H1 (cell line): ENCODE data around the gene COG7. TPM values are rescaled to one million over a fixed set of nuclear protein-coding genes. Genes with fewer than 3 reads are reported as not detected.

Source experiments
- CTCF ChIA-PET: fragments of 300-600 bp; sonication (Branson Sonifier 250); formaldehyde crosslinking; loops from one replicate; lab custom pipeline; 2021; ENCODE audit not compliant: partially characterized antibody; lab: Charles Lee
- POLR2A ChIA-PET: fragments of 300-600 bp; sonication (Branson Sonifier 250); formaldehyde crosslinking; loops from one replicate; lab custom pipeline; 2021; ENCODE audit warnings: inconsistent platforms; ENCODE audit not compliant: partially characterized antibody; lab: Charles Lee
- DNase-seq, 2 experiments: peaks; one replicate each; pipeline versions ENCODE4 v3.0.0 to v3.0.0-alpha.2; 2010 to 2022; ENCODE audit warnings: low spot score in 2 of 2, low read depth in 1 of 2, mixed read lengths in 1 of 2
- FAIRE-seq: peaks from 2 replicates; lab custom pipeline; 2011; peaks lifted over from hg19 to GRCh38; lab: Jason Lieb, UNC
- H2AFZ ChIP-seq: 2 replicates; pipeline ENCODE4 v1.8.1; 2012; ENCODE audit warnings: low read length, inconsistent platforms
- H2AK5ac ChIP-seq: 2 replicates; pipeline ENCODE4 v1.6.1; 2013; ENCODE audit warnings: low read depth, low read length
- H2BK120ac ChIP-seq: replicated peaks from 2 replicates; pipeline ENCODE3; 2013; ENCODE audit warnings: low read depth, low read length, inconsistent platforms
- H2BK12ac ChIP-seq: 2 replicates; pipeline ENCODE4 v1.6.1; 2013; ENCODE audit warnings: low read depth, low read length
- H2BK15ac ChIP-seq: 2 replicates; pipeline ENCODE4 v1.6.1; 2013; ENCODE audit warnings: low read length
- H2BK20ac ChIP-seq: 2 replicates; pipeline ENCODE4 v1.6.1; 2013; ENCODE audit warnings: low read length
- H2BK5ac ChIP-seq: 2 replicates; pipeline ENCODE4 v1.6.1; 2013; ENCODE audit warnings: low read depth, low read length
- H3K14ac ChIP-seq: 2 replicates; pipeline ENCODE4 v1.6.1; 2013; ENCODE audit warnings: inconsistent platforms; ENCODE audit not compliant: insufficient read length
- H3K18ac ChIP-seq: 2 replicates; pipeline ENCODE4 v1.6.1; 2013; ENCODE audit warnings: low read length; ENCODE audit errors: extremely low read depth
- H3K23ac ChIP-seq: 2 replicates; pipeline ENCODE4 v1.6.1; 2013; ENCODE audit warnings: inconsistent platforms; ENCODE audit not compliant: insufficient read length
- H3K23me2 ChIP-seq: 2 replicates; pipeline ENCODE4 v1.6.1; 2013; ENCODE audit warnings: low read depth, low read length
- H3K27ac ChIP-seq: 2 replicates; pipeline ENCODE4 v1.6.1; 2011; ENCODE audit warnings: low read depth, low read length, inconsistent platforms
- H3K27me3 ChIP-seq, 4 experiments: replicated peaks in 1 of 4; 1 replicate in 1 of 4; 2 replicates in 3 of 4; pipeline versions ENCODE4 v1.6.1 to v1.8.1; 2011 to 2013; ENCODE audit warnings: low read length in 3 of 4, mild to moderate bottlenecking in 3 of 4, inconsistent platforms in 2 of 4, mixed read lengths in 2 of 4, moderate library complexity in 1 of 4; ENCODE audit not compliant: control insufficient read depth in 3 of 4, insufficient read depth in 3 of 4; ENCODE audit errors: extremely low read depth in 1 of 4
- H3K36me3 ChIP-seq, 4 experiments: 2 replicates each; pipeline versions ENCODE4 v1.6.1 to v1.8.1; 2011 to 2013; ENCODE audit warnings: mild to moderate bottlenecking in 4 of 4, low read length in 3 of 4, moderate library complexity in 2 of 4, control low read depth in 1 of 4, inconsistent platforms in 1 of 4; ENCODE audit not compliant: insufficient read depth in 4 of 4, control insufficient read depth in 2 of 4
- H3K4ac ChIP-seq: replicated peaks from 2 replicates; pipeline ENCODE3; 2013; ENCODE audit warnings: low read length, low read depth, mixed read lengths, inconsistent platforms; ENCODE audit not compliant: insufficient read length
- H3K4me1 ChIP-seq, 4 experiments: replicated peaks in 1 of 4; 1 replicate in 1 of 4; 2 replicates in 3 of 4; pipeline versions ENCODE4 v1.6.1 to v1.8.1; 2011 to 2013; ENCODE audit warnings: low read length in 3 of 4, inconsistent platforms in 2 of 4, mixed read lengths in 1 of 4; ENCODE audit not compliant: insufficient read depth in 4 of 4, control insufficient read depth in 3 of 4
- H3K4me2 ChIP-seq, 2 experiments: 2 replicates each; pipeline versions ENCODE4 v1.6.1 to v1.8.1; 2011 to 2013; ENCODE audit warnings: low read depth in 2 of 2, low read length in 2 of 2, control low read depth in 1 of 2, inconsistent platforms in 1 of 2, mild to moderate bottlenecking in 1 of 2; ENCODE audit not compliant: insufficient read depth in 1 of 2
- H3K4me3 ChIP-seq, 4 experiments: fragments of 200-600, 300-600 bp in 1 of 4; sonication (generic), shearing (Covaris generic), sonication (Bioruptor Twin) in 1 of 4; 2 replicates each; pipeline versions ENCODE4 v1.5.1 to v1.8.1; 2011 to 2016; ENCODE audit warnings: low read length in 4 of 4, low read depth in 3 of 4, control low read depth in 2 of 4, inconsistent platforms in 2 of 4, mild to moderate bottlenecking in 2 of 4, mixed read lengths in 1 of 4, moderate library complexity in 1 of 4; ENCODE audit not compliant: insufficient read depth in 2 of 4; ENCODE audit errors: extremely low read depth in 1 of 4
- H3K56ac ChIP-seq: replicated peaks from 2 replicates; pipeline ENCODE3; 2013; ENCODE audit warnings: low read depth, mild to moderate bottlenecking, mixed read lengths, low read length, inconsistent platforms; ENCODE audit not compliant: insufficient read length
- H3K79me1 ChIP-seq: 2 replicates; pipeline ENCODE4 v1.6.1; 2013; ENCODE audit warnings: low read depth, low read length, control low read depth
- H3K79me2 ChIP-seq, 2 experiments: 2 replicates each; pipeline versions ENCODE4 v1.6.1 to v1.8.1; 2012 to 2013; ENCODE audit warnings: low read length in 2 of 2, mild to moderate bottlenecking in 2 of 2, inconsistent platforms in 1 of 2; ENCODE audit not compliant: insufficient read depth in 2 of 2, control insufficient read depth in 1 of 2
- H3K9ac ChIP-seq, 4 experiments: replicated peaks in 1 of 4; 1 replicate in 1 of 4; 2 replicates in 3 of 4; pipeline versions ENCODE4 v1.6.1 to v1.8.1; 2011 to 2013; ENCODE audit warnings: low read depth in 3 of 4, low read length in 3 of 4, control low read depth in 2 of 4, mild to moderate bottlenecking in 2 of 4, moderate library complexity in 2 of 4, inconsistent platforms in 1 of 4; ENCODE audit errors: extremely low read depth in 1 of 4
- H3K9me3 ChIP-seq, 2 experiments: 2 replicates each; pipeline versions ENCODE4 v1.6.1 to v1.8.1; 2012 to 2013; ENCODE audit warnings: mild to moderate bottlenecking in 2 of 2, moderate library complexity in 2 of 2, control low read depth in 1 of 2, inconsistent platforms in 1 of 2, low read depth in 1 of 2, low read length in 1 of 2, mixed read lengths in 1 of 2; ENCODE audit not compliant: insufficient read depth in 2 of 2
- H4K20me1 ChIP-seq, 2 experiments: replicated peaks in 1 of 2; 2 replicates each; pipeline versions ENCODE3 to v1.8.1; 2011 to 2013; ENCODE audit warnings: inconsistent platforms in 2 of 2, low read length in 2 of 2, mild to moderate bottlenecking in 1 of 2; ENCODE audit not compliant: insufficient read depth in 2 of 2, control insufficient read depth in 1 of 2
- H4K5ac ChIP-seq: 2 replicates; pipeline ENCODE4 v1.6.1; 2013; ENCODE audit warnings: low read length, low read depth, mixed read lengths, inconsistent platforms; ENCODE audit not compliant: insufficient read length
- H4K8ac ChIP-seq: 2 replicates; pipeline ENCODE4 v1.8.0; 2013; ENCODE audit warnings: mild to moderate bottlenecking, moderate library complexity, low read length, inconsistent platforms; ENCODE audit not compliant: insufficient read depth; ENCODE audit errors: extremely low read depth
- H4K91ac ChIP-seq: replicated peaks from 2 replicates; pipeline ENCODE3; 2013; ENCODE audit warnings: low read length, mixed read lengths, inconsistent platforms; ENCODE audit not compliant: insufficient read length
- CBX5 ChIP-seq: fragments of 300-800, 300-1000 bp; sonication (generic); IDR thresholded peaks from 2 replicates; pipeline ENCODE4 v1.7.1; 2016; ENCODE audit warnings: antibody characterized with exemption, low read length, low read depth
- CHD2 ChIP-seq: IDR thresholded peaks from 2 replicates; pipeline ENCODE4 v1.6.1; 2012; ENCODE audit warnings: low read length, improper control_type of control experiment
- GABPA ChIP-seq: IDR thresholded peaks from 2 replicates; pipeline ENCODE4 v1.6.1; 2011; ENCODE audit warnings: mild to moderate bottlenecking, low read length, moderate library complexity, borderline replicate concordance; ENCODE audit not compliant: insufficient read depth
- SIX5 ChIP-seq: IDR thresholded peaks from 2 replicates; pipeline ENCODE4 v1.6.1; 2011; ENCODE audit warnings: mild to moderate bottlenecking, low read depth, low read length
- SRF ChIP-seq: IDR thresholded peaks from 2 replicates; pipeline ENCODE4 v1.6.1; 2011; ENCODE audit warnings: mild to moderate bottlenecking, low read depth, low read length, moderate library complexity
- TAF7 ChIP-seq: optimal IDR thresholded peaks from 2 replicates; pipeline ENCODE3; 2011; ENCODE audit warnings: low read depth, mild to moderate bottlenecking, inconsistent platforms, low read length, moderate library complexity, borderline replicate concordance
- WGBS, 2 experiments: shearing (Covaris generic) in 1 of 2; methylation state at CpG; one replicate each; pipeline versions ENCODE4 v1.1.6 to v1.1.7; 2013 to 2015; ENCODE audit warnings: low lambda C conversion rate in 2 of 2, mixed read lengths in 2 of 2, inconsistent platforms in 1 of 2, low coverage in 1 of 2, missing lambda C conversion rate in 1 of 2; ENCODE audit not compliant: insufficient replicate concordance in 2 of 2, insufficient coverage in 1 of 2, insufficient read length in 1 of 2; ENCODE audit errors: extremely low coverage in 1 of 2, missing lambda C conversion rate in 1 of 2; 5-methylcytosine and 5-hydroxymethylcytosine counted together
- polyA plus RNA-seq, 7 experiments: library from polyadenylated mRNA; depleted of rRNA in 3 of 7; stranded (reverse) in 5 of 7; unstranded in 2 of 7; fragments of >200 nt in 5 of 7; fragments of 200-250 nt in 2 of 7; gene quantifications; 1 replicate in 5 of 7; 2 replicates in 1 of 7; 4 replicates in 1 of 7; pipeline versions ENCODE4 v1.2.1 to v1.2.3, GENCODE V29; 2011 to 2013; ENCODE audit warnings: missing spikeins in 2 of 7, mixed read lengths in 2 of 7
- total RNA-seq: library from RNA; stranded (reverse); fragmentation: NEBNext Ultra II Directional; extraction: Animal tissue kit (Norgen Biotek cat#: 25700); gene quantifications from 2 replicates; pipeline ENCODE4 v1.2.1, GENCODE V29; 2021
- TF ChIP-seq, protein P1 (sequence below), 3 experiments: IDR thresholded peaks; 1 replicate in 2 of 3; 2 replicates in 1 of 3; pipeline versions ENCODE4 v1.5.1 to v1.6.1; 2011; ENCODE audit warnings: low read length in 3 of 3, mild to moderate bottlenecking in 3 of 3, inconsistent platforms in 2 of 3, low read depth in 1 of 3, moderate library complexity in 1 of 3; ENCODE audit not compliant: insufficient read depth in 1 of 3; ENCODE audit errors: control extremely low read depth in 1 of 3
- TF ChIP-seq, protein P2 (sequence below): IDR thresholded peaks from 2 replicates; pipeline ENCODE4 v1.6.1; 2012; ENCODE audit warnings: inconsistent platforms

The COG7 gene
- total and polyA plus RNA-seq, 2 of the 8 experiments (the other 6 are each of a cell fraction or from before 2014, with no cell fraction given), result 17.2 to 40.4 TPM

GRCh38 chr16:23351360-23351759 is 101.6 kb downstream of the COG7 start:
- H3K4me2 ChIP-seq, result no peak overlapping the region
- no peak overlapping the region for H3K18ac ChIP-seq
- H2BK12ac ChIP-seq, result no peak overlapping the region
- no peak overlapping the region for H3K27ac ChIP-seq
- ChIA-PET CTCF (interaction anchor here (0.7 kb wide), 1 partner anchor 25 kb away, joined by 3 read pairs; no protein-coding TSS in a partner anchor), POLR2A (no interaction called here)
- H4K20me1 ChIP-seq, result no peaks in the 10 kb centered on the region
- H4K5ac ChIP-seq, result no peak overlapping the region
- H3K27me3 ChIP-seq, result no peaks in the 10 kb centered on the region
- H4K8ac ChIP-seq, result no peak overlapping the region
- H3K79me2 ChIP-seq, result no peaks in the 10 kb centered on the region
- no peak overlapping the region for H3K14ac ChIP-seq
- no peak overlapping the region for H3K4ac ChIP-seq
- no peak overlapping the region for H3K56ac ChIP-seq
- no peaks in the 10 kb centered on the region for H3K79me1 ChIP-seq
- H3K9me3 ChIP-seq, result no peaks in the 10 kb centered on the region
- DNase-seq (no peak), FAIRE-seq (no peak)
- H2BK120ac ChIP-seq, result no peak overlapping the region
- TF ChIP-seq, protein P1, sequence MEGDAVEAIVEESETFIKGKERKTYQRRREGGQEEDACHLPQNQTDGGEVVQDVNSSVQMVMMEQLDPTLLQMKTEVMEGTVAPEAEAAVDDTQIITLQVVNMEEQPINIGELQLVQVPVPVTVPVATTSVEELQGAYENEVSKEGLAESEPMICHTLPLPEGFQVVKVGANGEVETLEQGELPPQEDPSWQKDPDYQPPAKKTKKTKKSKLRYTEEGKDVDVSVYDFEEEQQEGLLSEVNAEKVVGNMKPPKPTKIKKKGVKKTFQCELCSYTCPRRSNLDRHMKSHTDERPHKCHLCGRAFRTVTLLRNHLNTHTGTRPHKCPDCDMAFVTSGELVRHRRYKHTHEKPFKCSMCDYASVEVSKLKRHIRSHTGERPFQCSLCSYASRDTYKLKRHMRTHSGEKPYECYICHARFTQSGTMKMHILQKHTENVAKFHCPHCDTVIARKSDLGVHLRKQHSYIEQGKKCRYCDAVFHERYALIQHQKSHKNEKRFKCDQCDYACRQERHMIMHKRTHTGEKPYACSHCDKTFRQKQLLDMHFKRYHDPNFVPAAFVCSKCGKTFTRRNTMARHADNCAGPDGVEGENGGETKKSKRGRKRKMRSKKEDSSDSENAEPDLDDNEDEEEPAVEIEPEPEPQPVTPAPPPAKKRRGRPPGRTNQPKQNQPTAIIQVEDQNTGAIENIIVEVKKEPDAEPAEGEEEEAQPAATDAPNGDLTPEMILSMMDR (IDR thresholded peaks at IDR 0.05; ENCODE audit: control extremely low read depth in 1 of 3, insufficient read depth in 1 of 3, low read depth in 1 of 3, low read length in 3 of 3), result no peak
- no peak for TF ChIP-seq SIX5
- TF ChIP-seq CHD2, result no peak
- TF ChIP-seq SRF, result no peak
- no peak for TF ChIP-seq GABPA
- no peak for TF ChIP-seq CBX5
- no peak for TF ChIP-seq TAF7
- TF ChIP-seq, protein P2, sequence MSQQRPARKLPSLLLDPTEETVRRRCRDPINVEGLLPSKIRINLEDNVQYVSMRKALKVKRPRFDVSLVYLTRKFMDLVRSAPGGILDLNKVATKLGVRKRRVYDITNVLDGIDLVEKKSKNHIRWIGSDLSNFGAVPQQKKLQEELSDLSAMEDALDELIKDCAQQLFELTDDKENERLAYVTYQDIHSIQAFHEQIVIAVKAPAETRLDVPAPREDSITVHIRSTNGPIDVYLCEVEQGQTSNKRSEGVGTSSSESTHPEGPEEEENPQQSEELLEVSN, result no peak
- WGBS, 2 experiments, result 85% methylated on average over 5 of the region's 5 CpGs; no CpG with 5 or more reads in 1 of the 2 experiments
- no peaks in the 10 kb centered on the region for H3K36me3 ChIP-seq
- H3K4me1 ChIP-seq, result no peaks in the 10 kb centered on the region; a peak in 1 of 7 replicates
- H2BK20ac ChIP-seq, result no peak overlapping the region
- H2AK5ac ChIP-seq, result no peak overlapping the region
- H3K4me3 ChIP-seq, result no peak overlapping the region
- no peak overlapping the region for H3K23ac ChIP-seq
- no peak overlapping the region for H4K91ac ChIP-seq
- H3K23me2 ChIP-seq, result no peaks in the 10 kb centered on the region
- no peak overlapping the region for H2AFZ ChIP-seq
- H3K9ac ChIP-seq, result no peak overlapping the region
- no peak overlapping the region for H2BK5ac ChIP-seq
- H2BK15ac ChIP-seq, result no peak overlapping the region
